ENCODE data around the gene FHIP1B. TPM values are rescaled to one million over a fixed set of nuclear protein-coding genes. Genes with fewer than 3 reads are reported as not detected.

FHIP1B gene
- polyA plus RNA-seq, 1 experiment, result 18.9 TPM

DNA sequence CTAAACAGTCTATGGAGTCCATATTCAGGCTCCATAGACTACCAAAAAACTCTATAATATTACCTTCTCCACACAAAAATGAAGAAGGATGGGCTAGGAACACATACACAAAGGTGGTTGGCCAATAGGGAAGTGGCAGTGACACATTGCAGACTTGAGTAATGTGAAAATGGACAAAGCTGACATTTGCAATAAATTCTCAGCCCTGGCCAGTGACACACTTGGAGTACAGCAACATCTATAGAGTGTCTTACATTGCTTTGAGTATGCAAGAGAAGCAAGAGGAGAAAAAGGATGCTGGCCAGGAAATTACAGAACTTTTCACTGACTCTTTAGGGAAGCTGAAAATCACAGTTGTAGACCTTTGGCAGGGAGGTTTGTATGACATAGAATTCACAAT lies 42.7 kb downstream of the FHIP1B start:
- POLR2A ChIA-PET, result no interaction called here
- no peak for DNase-seq (ENCODE audit: low read depth, low spot score)

DNA sequence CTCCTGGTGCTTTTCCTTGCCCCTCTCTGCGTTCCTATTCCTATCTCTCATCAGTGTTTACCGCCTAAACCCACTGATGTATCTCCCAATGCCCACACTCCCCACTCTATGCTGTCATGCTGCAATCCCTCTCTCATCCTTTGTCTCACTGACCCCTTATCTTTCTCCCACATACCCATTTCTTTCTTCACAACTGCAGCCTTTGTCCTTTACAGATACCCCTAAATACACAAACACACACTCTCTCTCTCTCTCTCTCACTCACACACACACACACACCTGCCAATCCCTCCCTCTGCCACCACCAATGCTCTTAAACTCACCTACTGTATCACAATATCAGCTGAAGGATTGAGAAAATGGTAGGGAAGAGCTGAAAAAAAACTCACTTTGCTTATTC lies 59.0 kb downstream of the FHIP1B start:
- Histone ChIP-seq H3K27me3 (ENCODE audit: control insufficient read depth, insufficient read depth, low read length) (no peaks in the 10 kb centered on the region), H3K27ac (ENCODE audit: low read depth, low read length) (no peak overlapping the region)
- POLR2A ChIA-PET, result no interaction called here

More for the DNA sequence above, 42.7 kb downstream of the FHIP1B start:
- TF ChIP-seq, protein P1, sequence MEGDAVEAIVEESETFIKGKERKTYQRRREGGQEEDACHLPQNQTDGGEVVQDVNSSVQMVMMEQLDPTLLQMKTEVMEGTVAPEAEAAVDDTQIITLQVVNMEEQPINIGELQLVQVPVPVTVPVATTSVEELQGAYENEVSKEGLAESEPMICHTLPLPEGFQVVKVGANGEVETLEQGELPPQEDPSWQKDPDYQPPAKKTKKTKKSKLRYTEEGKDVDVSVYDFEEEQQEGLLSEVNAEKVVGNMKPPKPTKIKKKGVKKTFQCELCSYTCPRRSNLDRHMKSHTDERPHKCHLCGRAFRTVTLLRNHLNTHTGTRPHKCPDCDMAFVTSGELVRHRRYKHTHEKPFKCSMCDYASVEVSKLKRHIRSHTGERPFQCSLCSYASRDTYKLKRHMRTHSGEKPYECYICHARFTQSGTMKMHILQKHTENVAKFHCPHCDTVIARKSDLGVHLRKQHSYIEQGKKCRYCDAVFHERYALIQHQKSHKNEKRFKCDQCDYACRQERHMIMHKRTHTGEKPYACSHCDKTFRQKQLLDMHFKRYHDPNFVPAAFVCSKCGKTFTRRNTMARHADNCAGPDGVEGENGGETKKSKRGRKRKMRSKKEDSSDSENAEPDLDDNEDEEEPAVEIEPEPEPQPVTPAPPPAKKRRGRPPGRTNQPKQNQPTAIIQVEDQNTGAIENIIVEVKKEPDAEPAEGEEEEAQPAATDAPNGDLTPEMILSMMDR (IDR thresholded peaks at IDR 0.05; ENCODE audit: low read depth, low read length), result no peak
- H3K27ac ChIP-seq (ENCODE audit: low read depth, low read length), result no peak overlapping the region
- H3K4me3 ChIP-seq (ENCODE audit: low read depth, low read length), result no peak overlapping the region
- peaks cover 2% of the 10 kb centered on the region for H3K27me3 ChIP-seq (ENCODE audit: control insufficient read depth, insufficient read depth, low read length)
- CTCF ChIA-PET, result no interaction called here
- H3K9me3 ChIP-seq (ENCODE audit: control insufficient read depth, insufficient read depth, low read length), result no peaks in the 10 kb centered on the region

DNA sequence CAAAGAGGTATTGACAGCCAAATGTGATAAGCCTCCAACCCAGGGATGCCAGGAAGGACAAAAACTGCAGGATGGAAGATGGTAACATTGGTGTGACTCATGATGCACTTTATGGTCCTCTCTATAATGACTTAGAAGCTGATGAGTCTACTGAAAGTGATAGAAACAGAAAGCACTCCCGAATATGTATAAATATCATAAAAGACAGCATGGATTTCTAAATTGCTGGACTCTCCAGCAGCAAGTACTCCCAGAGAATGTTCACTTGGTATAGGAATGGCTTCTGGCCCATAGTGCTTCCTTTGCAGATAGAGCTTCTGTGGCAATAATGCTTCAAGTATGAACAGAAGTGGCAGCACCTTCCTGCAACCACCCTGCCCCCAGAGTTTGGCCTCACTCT lies 64.2 kb downstream of the FHIP1B start, which contains the start of gene OR52B2:
Gene OR52B2, minus strand, starts transcription at position 101 of the 400 bp plus-strand sequence. Its CDS starts 0 bp downstream, at position 101.
- DNase-seq (ENCODE audit: low read depth, low spot score), result no peak
- TF ChIP-seq, protein P1 (IDR thresholded peaks at IDR 0.05; ENCODE audit: low read depth, low read length), result no peak
- H3K27me3 ChIP-seq (ENCODE audit: control insufficient read depth, insufficient read depth, low read length), result no peaks in the 10 kb centered on the region
- no peak within 1 kb of the TSS for H3K4me3 ChIP-seq (ENCODE audit: low read depth, low read length)
- ChIA-PET CTCF (interaction anchor here (0.5 kb wide), 1 partner anchor 205 kb away, joined by 8 read pairs; no protein-coding TSS in a partner anchor), POLR2A (no interaction called here)
- H3K27ac ChIP-seq (ENCODE audit: low read depth, low read length), result no peak within 1 kb of the TSS
- H3K9me3 ChIP-seq (ENCODE audit: control insufficient read depth, insufficient read depth, low read length), result no peaks in the 10 kb centered on the region

More for the DNA sequence above, 59.0 kb downstream of the FHIP1B start:
- Histone ChIP-seq H3K4me3 (ENCODE audit: low read depth, low read length) (no peak overlapping the region), H3K9me3 (ENCODE audit: control insufficient read depth, insufficient read depth, low read length) (no peaks in the 10 kb centered on the region)
- TF ChIP-seq, protein P1 (IDR thresholded peaks at IDR 0.05; ENCODE audit: low read depth, low read length), result no peak
- DNase-seq (ENCODE audit: low read depth, low spot score), result no peak
- CTCF ChIA-PET, result interaction anchor here (0.7 to 2.2 kb wide), 2 partner anchors 188 to 347 kb away, joined by 3 to 7 read pairs; no protein-coding TSS in a partner anchor

Other genes with a start within 250 kb of the FHIP1B start
- not detected in 2 replicates for gene OR52L1, start 247.7 kb downstream of the FHIP1B start, polyA plus RNA-seq (2011; rRNA removed)
- not detected in 2 replicates for gene OR56A4, start 227.7 kb downstream of the FHIP1B start, polyA plus RNA-seq (2011; rRNA removed)
- not detected in 2 replicates for gene OR56A1, start 203.9 kb downstream of the FHIP1B start, polyA plus RNA-seq (2011; rRNA removed)
- gene OR56B4, start 127.0 kb downstream of the FHIP1B start, polyA plus RNA-seq (2011; rRNA removed), result not detected in 2 replicates
- not detected in 2 replicates for gene OR52B2, start 64.3 kb downstream of the FHIP1B start, polyA plus RNA-seq (2011; rRNA removed)
- gene OR52W1, start 35.4 kb downstream of the FHIP1B start, polyA plus RNA-seq (2011; rRNA removed), result not detected in 2 replicates
- not detected in 2 replicates for gene C11orf42, start 29.1 kb downstream of the FHIP1B start, polyA plus RNA-seq (2011; rRNA removed)
- 0.04 and 0.07 TPM in 2 replicates for gene CNGA4, start 4.5 kb upstream of the FHIP1B start, polyA plus RNA-seq (2011; rRNA removed)
- not detected in 2 replicates for gene CCKBR, start 25.2 kb upstream of the FHIP1B start, polyA plus RNA-seq (2011; rRNA removed)
- 37.8 and 53.1 TPM in 2 replicates for gene CAVIN3, start 85.9 kb upstream of the FHIP1B start, polyA plus RNA-seq (2011; rRNA removed)
- gene SMPD1, start 155.8 kb upstream of the FHIP1B start, polyA plus RNA-seq (2011; rRNA removed), result 68.0 and 83.7 TPM in 2 replicates
- gene APBB1, start 184.5 kb upstream of the FHIP1B start, polyA plus RNA-seq (2011; rRNA removed), result 42.2 and 54.5 TPM in 2 replicates
- 0.32 and 0.67 TPM in 2 replicates for gene HPX, start 206.4 kb upstream of the FHIP1B start, polyA plus RNA-seq (2011; rRNA removed)
- 10.5 and 11.7 TPM in 2 replicates for gene TRIM3, start 239.3 kb upstream of the FHIP1B start, polyA plus RNA-seq (2011; rRNA removed)
- 79.1 and 88.2 TPM in 2 replicates for gene ARFIP2, start 246.7 kb upstream of the FHIP1B start, polyA plus RNA-seq (2011; rRNA removed)
- gene TIMM10B, start 246.9 kb upstream of the FHIP1B start, polyA plus RNA-seq (2011; rRNA removed), result 26.7 and 33.1 TPM in 2 replicates